Left colon (tissue), 2 donors: ENCODE data around the gene FOXJ3. TPM values are rescaled to one million over a fixed set of nuclear protein-coding genes. Genes with fewer than 3 reads are reported as not detected.
A peak's percentile ranks its signal among the peaks of the same experiment; 100 is the strongest.

Experiments used
- ATAC-seq: fragments of 200-7000 bp; cut with Tn5 transposase; one replicate; pipeline ENCODE4 v1.9.1; 2020; ENCODE audit warnings: mild to moderate bottlenecking, moderate library complexity
- DNase-seq, 2 donors: peaks; one replicate each; pipeline ENCODE4 v3.0.0-alpha.2; 2020
- intact Hi-C, 2 donors: fragments of 100-400 bp; cut with DNase I in 1 of 2; cut with micrococcal nuclease in 1 of 2; formaldehyde crosslinking; loops; one replicate each; pipeline versions ENCODE4 v1.11.2 to v1.14.0; 2022; cut with DNase I, micrococcal nuclease
- total RNA-seq, 2 donors: library from RNA; stranded (reverse); fragmentation: NEBNext Ultra II Directional; extraction: Animal tissue kit (Norgen Biotek cat#: 25700); gene quantifications; one replicate each; pipeline ENCODE4 v1.2.1, GENCODE V29; 2021
- donor health status: DM: no; HTN: no; CAD: no.
- donor health status: DM: yes; HTN: yes; CAD: no.

Gene FOXJ3
- total RNA-seq, 2 donors from 2014 or later = 45.3 to 58.9 TPM

DNA sequence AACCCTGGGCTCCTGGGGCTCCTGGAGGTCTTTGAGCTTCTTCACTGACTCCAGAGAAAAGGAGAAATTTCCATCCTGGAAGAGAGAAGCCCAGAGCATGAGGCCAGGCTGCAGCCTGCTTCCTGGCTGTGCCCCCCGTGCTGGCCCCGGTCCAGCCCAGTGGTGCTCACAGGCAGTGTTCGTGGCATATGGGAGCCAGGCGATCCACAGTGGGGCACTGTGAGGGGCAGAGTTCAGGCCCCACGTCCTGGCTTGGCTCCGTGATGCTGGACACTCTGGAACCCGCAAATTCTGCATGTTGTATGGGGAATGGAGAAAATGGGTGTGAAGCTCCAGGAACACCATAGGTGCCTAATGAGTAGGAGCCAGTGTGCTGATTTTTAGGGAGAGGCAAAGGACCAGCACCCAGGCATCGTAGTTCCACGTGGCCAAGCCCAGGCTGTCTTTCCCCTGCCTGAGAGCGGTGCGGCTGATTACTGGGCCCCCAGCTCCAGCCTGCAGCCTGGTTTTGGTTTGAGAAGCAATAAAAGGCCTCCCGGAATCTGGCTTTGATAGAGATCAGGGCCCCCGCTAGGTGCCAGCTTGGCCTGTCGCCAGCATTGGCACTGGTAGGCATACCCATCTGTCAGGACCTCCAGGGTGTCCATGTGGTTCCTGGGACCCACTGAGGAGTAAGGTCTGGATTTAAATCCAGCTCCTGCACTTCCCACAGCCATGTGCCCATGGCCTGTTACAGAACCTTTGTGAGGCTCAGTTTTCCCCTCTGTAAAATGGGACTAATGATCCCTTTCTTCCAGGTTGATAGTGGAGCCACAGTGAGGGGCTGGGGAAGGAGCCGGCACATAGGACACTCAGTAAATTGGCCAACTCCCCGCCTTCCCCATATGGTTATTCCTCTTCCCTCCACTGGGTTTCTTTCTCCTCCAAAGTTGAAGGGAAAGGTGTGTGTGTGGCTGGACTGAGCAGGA, 171.2 kb downstream of the FOXJ3 start:
- ATAC-seq = no peak
- intact Hi-C loops = loop anchor here in 1 of 2 donors (10.0 kb wide), 1 partner anchor 589 kb away; no protein-coding TSS in a partner anchor
- DNase-seq = no peak

DNA sequence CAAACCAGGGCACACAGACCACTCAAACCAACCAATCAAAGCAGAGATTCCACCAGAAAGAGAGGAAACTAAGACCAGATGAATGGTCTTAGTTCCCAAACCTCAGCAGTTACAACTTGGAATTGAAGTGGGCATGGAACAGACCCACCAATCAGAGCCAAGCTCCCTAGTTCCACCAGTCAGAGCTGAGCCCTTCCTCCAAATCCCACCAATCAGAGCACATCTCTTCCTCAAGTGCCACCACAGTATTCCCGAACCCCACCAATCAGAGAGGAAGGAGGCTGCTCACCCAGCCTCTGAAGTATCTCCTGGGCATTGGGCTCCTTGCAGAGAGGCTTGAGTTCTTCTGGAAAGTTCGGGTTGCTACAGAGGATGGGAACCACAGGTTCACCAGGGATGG, 171.9 kb downstream of the FOXJ3 start:
- ATAC-seq (no peak), DNase-seq (no peak)
- intact Hi-C loops = loop anchor here in 1 of 2 donors (10.0 kb wide), 1 partner anchor 588 kb away; no protein-coding TSS in a partner anchor

DNA sequence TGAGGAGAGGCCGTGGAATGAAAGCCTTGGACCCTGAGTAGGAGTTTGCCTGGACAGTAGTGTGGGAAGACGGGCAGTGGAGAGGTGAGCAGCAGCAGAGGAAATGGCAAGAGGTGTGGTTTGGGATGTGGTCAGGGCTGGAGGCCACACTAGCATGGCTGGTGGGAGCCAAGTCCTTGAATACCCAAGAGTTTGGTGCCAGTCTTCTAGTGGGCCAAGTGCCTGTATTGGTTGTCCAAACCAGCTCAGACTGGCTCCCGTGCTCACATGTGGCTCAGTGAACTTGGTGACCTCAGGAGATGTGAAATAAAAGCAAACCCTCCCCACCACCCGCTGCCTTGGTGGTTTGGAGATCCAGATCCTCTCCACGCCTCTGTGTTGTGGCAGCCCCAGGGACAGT, 172.9 kb downstream of the FOXJ3 start:
- no peak for ATAC-seq
- intact Hi-C loops = loop anchor here in 1 of 2 donors (10.0 kb wide), 1 partner anchor 587 kb away; no protein-coding TSS in a partner anchor
- no peak for DNase-seq

DNA sequence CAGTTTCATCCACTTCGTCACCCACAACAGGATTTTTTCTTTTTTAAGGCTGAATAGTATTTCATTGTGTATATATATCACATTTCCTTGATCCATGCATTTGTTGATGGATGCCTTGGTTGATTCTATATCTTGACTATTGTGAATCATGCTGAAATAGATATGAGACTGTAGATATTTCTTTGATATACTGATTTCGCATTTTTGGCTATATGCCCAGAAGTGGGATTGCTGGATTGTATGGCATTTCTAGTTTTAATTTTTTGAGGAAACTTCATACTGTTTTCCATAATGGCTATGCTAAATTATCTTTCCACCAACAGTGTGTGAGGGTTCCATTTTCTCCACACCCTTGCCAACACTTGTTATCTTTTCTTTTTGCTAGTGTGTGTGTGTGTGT, 176.8 kb downstream of the FOXJ3 start:
- no peak for DNase-seq
- no peak for ATAC-seq
- intact Hi-C loops = no loop called here

DNA sequence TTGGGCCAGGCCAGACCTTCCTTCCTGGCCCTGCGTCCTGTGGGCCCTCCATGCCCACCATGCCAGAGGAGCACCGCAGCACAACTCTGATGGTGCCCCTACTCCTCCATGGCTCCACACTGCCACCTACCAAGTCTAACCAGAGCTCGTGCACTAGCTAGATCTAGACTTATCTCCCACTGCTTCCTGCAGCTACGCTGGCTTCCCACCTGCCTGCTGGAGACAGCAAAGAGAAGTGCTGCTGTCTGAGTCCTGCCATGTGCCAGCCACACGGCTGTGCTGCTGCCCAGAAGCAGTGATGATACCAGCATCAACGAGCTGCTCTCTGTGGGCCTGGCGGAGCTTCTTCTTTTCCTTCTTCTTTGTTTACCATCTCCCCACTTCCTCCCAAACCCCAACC, 177.4 kb downstream of the FOXJ3 start:
- no peak for DNase-seq
- ATAC-seq = no peak
- intact Hi-C loops = no loop called here

DNA sequence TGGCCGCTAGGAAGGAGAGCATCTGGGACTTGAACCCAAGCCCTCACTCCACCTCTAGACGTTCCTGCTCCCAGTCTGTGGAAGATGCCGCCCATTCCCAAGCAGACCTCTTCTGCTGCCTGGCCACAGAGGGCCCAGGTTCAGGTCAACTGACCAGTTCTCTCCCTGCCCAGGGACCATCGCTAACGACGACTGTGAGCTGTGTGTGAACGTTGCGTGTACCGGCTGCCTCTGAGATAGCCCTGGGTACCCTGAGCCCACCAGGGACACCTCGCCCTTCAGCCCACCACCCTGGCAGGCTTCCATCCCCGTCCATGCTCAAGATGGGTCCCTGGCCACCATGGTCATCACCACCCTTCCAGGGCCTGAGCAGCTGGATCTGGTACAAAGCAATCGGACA, 179.7 kb downstream of the FOXJ3 start:
- intact Hi-C loops = no loop called here
- DNase-seq (no peak), ATAC-seq (no peak)

DNA sequence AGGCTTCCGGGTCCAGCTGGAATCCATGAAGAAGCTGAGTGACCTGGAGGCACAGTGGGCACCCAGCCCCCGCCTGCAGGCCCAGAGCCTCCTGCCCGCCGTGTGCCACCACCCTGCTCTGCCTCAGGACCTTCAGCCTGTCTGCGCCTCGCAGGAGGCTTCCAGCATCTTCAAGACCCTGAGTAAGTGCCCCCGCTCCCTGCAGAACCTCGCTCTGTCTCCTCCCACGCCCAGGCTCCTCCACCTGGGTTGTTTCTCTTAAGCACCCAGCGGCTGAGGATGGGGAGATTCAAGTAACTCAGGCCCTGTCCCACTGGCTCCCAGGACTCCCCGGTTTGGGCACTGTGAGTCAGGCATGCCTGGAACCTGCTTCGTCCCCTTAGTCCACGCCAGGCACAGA, 180.3 kb downstream of the FOXJ3 start:
- no peak for DNase-seq
- no peak for ATAC-seq

DNA sequence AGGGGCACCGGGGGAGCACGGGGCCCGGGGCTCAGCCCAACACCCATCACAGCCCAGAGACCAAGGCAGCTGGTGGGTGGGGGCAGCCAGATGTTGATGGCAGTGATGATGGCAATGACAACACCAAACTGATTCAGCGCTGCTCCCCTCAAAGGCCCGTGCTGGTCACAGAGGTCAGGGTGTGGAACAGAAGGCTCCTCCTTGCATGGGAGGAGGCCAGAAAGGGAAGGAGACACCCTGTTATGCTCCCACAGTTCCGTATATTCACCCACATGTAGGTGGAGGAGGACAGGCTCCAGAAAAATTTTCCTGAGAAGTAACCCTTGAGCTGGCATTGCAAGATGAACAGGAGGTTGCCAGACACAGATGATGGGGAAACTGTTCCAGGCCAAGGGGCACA, 181.4 kb downstream of the FOXJ3 start:
- ATAC-seq (peak; percentile 67), DNase-seq (no peak)
- intact Hi-C loops = no loop called here

More for the DNA sequence above, 180.3 kb downstream of the FOXJ3 start:
- intact Hi-C loops = no loop called here

DNA sequence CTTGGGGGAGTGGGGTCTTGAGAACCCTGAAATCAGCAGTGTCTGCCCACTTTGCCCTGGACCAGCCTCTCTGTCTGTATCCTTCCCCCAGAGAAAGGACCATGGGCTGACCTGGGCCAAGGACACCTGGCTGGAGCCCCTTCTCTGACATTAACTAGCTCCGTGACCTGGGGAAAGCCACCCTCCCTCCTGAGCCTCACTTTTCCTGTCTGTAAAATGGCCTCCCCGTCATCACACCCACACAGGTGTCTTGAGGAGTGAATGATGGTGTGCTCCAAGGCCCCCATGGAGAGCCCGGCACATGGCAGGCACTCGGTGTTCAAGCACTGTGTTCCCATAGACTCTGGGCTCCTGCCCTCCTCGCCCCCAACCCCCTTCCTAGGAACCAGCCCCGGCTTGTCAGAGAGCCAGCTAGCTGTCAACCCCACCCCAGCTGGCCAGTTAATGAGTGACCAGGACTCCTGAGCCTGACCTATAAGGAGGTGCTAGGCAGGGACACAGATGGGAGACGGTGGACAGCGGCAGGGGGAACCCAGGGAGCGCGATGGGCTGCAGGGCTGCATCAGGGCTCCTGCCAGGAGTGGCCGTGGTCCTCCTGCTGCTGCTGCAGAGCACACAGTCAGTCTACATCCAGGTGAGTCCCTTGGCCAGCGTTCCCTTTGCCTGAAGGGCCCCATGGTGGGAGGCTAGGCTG, 182.0 kb downstream of the FOXJ3 start, which contains the start of gene GUCA2B:
Gene GUCA2B (plus strand): TSS at position 504 of the 694 bp plus-strand sequence. CDS start 41 bp downstream, at position 545.
- intact Hi-C loops = no loop called here
- DNase-seq = peak in 1 of 2 donors; percentile 54
- ATAC-seq = peak; percentile 65

DNA sequence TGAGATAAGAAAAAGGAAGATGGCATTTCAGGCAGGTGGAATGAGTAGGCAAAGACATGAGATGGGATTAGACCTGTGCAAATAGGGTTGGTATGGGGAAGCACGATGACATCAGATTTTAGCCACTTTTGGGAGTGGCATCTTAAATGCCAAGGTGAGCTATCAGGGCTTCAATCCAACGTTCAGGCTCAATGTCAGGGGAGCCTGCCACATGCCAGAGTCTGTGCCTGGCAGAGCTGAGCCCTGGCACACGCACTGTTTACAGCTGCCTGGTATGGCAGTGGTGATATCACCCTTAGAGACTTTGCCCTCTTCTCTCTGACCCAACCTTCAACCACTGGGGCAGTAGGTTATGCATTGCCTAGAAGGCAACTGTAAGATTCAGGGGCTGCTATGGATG, 182.9 kb downstream of the FOXJ3 start:
- DNase-seq (peak in 1 of 2 donors; percentile 49), ATAC-seq (peak; percentile 85)
- intact Hi-C loops = no loop called here

DNA sequence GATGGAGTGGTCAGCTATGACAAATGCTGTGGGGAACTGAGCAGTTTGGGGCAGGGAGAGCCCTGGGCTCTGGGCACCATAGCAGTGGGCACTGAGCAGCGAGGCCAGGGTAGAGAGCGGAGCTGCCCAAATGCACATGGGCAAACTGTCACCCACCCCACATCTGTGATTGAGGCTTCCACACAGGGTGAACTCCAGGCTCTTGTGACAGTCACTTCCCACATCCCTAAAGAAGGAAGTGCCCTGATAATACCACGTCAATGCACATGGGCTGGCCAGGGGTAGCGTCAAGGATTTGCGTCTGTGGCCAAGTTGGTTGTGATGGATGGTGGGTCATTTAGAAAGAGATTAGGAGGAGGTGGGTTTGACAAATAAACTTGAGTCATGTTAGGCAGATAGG, 184.4 kb downstream of the FOXJ3 start:
- DNase-seq (no peak), ATAC-seq (no peak)
- intact Hi-C loops = no loop called here

DNA sequence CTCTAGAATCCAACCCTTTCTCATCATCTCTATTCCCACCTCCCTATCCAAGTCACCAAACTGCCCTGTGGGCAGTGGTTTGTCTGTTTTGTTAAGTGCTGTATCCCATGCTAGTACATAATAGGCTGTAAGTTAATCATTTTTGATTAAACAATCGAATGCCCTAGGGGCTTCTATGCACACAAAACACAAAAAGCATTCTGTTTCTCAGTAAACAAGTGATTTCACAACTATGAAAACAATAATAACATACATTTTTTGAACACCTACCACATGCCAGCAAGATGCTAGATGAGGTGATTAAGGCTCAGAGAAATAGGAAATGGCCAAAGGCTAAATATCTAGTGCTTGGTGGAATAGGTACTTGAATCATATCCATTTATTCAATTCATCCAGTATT, 186.9 kb downstream of the FOXJ3 start:
- no peak for DNase-seq
- no peak for ATAC-seq
- intact Hi-C loops = no loop called here

DNA sequence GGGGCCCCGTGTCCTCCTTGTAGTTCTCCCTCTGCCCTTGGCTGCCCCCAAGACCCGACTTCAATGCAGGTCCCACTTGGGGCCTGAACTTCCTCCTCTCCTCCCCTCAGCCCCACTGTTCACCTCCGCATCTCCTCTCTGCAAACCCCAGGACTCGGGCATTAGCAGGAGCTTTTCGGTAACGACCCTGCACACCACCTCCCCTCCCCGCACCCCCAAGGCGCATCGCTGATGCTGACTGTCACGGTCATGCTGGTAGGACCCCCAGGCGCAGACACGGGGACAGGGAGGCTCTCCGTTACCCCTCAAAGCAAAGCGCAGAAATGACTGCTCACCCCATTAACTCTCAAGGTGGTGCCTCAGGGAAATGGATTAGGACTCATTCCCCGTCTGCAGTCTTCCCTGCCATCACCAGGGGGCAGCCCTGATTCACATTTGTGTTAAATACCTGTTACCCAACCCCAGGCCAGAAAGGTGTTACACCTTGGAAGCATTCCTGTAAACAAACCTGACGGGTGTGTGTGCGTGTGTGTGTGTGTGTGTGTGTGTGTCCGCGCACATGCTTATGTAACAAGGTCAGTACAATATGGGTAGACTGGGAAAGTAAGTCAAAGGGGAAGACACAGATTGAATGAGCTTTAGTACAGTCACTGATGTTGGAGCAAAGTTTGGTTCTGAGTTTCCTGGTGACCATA, 188.3 kb downstream of the FOXJ3 start:
- intact Hi-C loops = no loop called here
- ATAC-seq = peak; percentile 91
- DNase-seq = peak; percentile 84 to 90

DNA sequence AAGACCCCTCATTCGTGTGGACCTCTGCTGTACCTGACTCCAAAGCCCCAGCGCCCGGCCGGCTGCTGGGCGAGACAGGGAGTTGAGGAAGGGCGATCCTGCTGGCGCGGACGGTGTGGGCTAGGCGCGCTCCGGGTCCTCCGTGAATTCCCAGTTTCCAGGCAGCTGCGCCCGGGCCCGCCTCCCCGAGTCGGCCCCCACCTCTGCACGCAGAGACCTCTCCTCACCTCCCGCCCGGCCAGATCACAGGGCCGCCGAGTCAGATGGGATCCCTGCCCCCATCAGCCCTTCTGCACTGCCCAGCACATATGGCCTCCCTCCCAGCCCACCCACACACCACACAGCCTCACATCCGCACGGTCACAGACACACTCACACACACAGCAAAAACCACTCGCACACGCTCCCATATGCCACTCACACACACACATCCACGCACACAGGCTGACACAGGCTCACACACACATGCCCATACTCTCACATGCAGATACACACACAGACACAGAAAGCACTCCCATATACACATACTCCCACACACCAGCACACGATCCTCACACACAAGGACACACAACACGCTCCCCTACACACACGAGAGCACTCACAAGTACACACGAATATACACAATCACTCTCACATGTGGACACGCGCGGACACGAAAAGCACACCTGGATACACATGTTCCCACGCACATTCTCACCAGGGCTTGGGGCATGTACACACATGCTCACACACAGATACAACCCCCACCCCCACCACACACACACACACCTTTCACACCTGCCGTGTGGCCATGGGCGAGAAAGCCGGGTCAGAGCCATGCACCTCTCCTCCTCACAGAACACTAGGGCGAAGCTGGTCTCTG, 189.0 kb downstream of the FOXJ3 start:
- intact Hi-C loops = no loop called here
- DNase-seq (no peak), ATAC-seq (no peak)

DNA sequence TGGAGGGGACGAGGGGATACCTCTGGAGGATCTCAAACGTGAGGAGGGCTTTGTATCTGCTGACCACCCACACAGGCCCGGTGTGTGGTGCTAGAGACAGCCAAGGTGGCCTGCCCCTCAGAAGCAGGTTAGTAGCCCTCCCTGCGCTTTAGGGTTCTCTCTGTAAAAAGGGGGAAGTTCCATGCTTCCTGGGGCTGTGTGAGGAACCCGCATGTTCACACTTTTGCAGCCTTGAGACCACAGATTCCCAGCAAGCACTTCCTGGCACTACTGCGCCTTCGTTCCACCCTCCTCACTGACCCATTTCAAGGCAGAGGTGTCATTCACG, 189.7 kb downstream of the FOXJ3 start:
- no peak for DNase-seq
- ATAC-seq = no peak
- intact Hi-C loops = no loop called here

DNA sequence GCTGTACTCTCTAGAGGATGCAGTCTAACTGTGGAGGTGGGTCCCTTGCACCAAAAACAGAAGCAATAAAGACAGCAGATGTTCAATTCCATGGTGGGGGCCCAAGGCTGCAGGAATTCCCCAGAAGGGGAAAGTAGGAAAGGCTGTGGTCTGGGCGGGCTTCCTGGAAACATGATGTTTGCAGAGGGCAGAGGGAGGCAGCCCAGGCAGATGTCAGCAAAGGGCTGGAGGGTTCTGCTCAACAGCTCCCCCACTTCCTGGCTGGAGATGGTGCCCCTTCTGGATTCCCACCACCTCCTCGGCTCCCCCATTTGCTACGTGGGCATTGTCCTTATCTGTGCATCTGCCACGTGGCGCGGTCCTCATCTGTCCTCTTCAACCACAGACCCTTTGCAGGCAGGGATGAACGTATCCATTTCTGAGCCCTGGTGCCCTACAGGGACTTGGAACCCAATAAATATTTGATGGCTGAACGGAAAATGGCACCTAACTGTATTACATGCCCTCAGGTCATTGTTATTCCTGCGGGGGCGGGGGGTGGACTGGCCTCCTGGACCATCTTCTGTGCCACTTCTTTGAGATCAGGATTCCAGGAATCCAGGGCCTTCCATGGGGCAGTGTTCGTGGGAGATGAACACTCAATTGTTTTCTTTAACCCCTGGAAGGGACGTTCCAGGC, 190.2 kb downstream of the FOXJ3 start:
- ATAC-seq = no peak
- intact Hi-C loops = no loop called here
- DNase-seq = no peak

DNA sequence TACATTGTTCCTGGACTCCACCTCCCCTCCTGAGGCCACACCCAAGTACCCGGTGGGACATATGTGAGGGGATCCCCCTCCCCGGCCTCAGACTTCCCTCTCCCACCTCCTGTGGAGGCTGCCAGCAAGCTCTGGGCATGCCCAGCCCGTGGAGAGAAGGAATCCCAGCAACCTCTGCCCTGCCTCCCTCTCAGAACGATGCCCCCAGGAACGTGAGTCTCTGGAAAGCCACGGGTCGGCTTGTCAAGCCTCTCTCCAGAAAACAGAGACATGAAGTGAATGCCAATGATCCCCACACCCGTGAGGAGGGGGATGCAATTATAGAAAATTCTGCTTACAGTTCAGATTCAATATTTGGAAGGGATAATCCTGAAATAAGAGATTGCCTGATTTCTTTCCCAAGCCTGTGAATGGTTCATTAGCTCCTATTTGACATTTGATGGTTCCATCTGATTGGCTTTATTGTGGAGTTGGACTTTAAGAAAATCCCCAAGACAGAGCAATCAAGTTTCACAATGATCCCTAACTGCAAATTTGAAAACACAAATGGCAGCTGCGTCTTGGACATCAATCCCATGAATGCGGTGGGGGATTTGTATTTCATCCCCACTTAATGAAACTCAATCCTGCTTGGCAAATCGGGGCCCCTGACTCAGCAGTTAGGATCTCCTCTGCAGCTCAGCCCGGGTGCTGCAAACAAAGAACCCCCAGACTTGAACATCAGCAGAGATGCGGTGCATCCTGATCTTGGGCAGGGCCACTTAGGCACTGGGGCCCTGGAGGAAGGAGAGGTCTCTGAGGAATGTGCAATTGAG, 190.9 kb downstream of the FOXJ3 start:
- DNase-seq (no peak), ATAC-seq (no peak)
- intact Hi-C loops = no loop called here
